Measurements from ENCODE around the gene LSM14A. TPM values are rescaled to one million over a fixed set of nuclear protein-coding genes. Genes with fewer than 3 reads are reported as not detected.

LSM14A gene
- total and polyA plus RNA-seq, 9 of the 15 experiments (the other 6 are each of a cell fraction or from before 2014, with no cell fraction given) = 19.5 to 150 (median 95.1) TPM

DNA sequence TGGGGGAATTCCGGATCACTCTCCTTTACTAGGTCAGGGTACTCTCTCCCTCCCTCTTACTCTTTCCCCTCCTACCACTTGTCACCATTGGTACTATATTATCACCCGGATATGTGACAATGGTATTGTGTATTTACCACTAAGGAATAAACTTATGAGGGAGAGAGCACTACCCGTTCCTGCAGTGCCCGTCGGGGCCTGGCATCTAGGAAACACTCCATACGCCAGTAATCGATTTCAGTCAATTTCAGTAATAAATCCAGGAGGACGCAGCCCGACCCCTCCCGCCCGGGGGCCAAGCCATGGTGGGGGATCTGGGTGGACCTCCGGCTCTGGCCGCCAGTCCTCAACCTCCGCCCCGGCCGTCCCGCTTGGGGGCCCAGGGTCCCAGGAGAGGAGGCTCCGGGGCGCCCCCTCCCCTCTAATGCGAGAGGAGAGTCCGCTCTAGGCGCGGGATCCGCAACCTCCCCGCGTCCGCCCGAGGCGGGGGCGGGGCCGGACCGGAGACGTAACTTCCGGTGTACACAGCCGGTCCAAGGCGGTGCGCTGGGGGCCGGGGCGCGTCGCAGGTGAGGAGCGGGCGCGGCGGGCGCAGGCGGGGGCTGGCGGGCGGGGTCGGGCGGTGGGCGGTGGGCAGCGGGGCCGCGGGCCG, 81.9 kb downstream of the LSM14A start, which contains the start of gene GARRE1 (continued):
- TF ChIP-seq SRF (CRISPR knock-in tag; IDR thresholded peaks at IDR 0.05) = no peak
- TF ChIP-seq TARDBP (IDR thresholded peaks at IDR 0.05) = 0 out of 2 replicates have a peak, but pooled peaks have one; percentile 24
- no peak for TF ChIP-seq ZNF57 (CRISPR knock-in tag; IDR thresholded peaks at IDR 0.05)
- no peak for TF ChIP-seq ESRRB (CRISPR knock-in tag; IDR thresholded peaks at IDR 0.05; ENCODE audit: borderline replicate concordance)
- TF ChIP-seq PHF20 (IDR thresholded peaks at IDR 0.05; ENCODE audit: partially characterized antibody) = peak; percentile 59
- TF ChIP-seq PML (IDR thresholded peaks at IDR 0.05; ENCODE audit: low read length) = peak; percentile 74; the same call in 1 of the 2 replicates
- TF ChIP-seq, protein P1, sequence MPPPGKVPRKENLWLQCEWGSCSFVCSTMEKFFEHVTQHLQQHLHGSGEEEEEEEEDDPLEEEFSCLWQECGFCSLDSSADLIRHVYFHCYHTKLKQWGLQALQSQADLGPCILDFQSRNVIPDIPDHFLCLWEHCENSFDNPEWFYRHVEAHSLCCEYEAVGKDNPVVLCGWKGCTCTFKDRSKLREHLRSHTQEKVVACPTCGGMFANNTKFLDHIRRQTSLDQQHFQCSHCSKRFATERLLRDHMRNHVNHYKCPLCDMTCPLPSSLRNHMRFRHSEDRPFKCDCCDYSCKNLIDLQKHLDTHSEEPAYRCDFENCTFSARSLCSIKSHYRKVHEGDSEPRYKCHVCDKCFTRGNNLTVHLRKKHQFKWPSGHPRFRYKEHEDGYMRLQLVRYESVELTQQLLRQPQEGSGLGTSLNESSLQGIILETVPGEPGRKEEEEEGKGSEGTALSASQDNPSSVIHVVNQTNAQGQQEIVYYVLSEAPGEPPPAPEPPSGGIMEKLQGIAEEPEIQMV (tag; conservative IDR thresholded peaks at IDR 0.05; ENCODE audit: low read depth) = 0 out of 2 replicates have a peak, but pooled peaks have one; percentile 42
- peak; percentile 91 for TF ChIP-seq SUPT5H (IDR thresholded peaks at IDR 0.05)
- TF ChIP-seq, protein P2, sequence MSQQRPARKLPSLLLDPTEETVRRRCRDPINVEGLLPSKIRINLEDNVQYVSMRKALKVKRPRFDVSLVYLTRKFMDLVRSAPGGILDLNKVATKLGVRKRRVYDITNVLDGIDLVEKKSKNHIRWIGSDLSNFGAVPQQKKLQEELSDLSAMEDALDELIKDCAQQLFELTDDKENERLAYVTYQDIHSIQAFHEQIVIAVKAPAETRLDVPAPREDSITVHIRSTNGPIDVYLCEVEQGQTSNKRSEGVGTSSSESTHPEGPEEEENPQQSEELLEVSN (IDR thresholded peaks at IDR 0.05; ENCODE audit: borderline replicate concordance in 1 of 2, extremely low read depth in 1 of 2, insufficient read depth in 1 of 2, insufficient read length in 1 of 2, low read depth in 1 of 2, low read length in 1 of 2, poor library complexity in 1 of 2, severe bottlenecking in 1 of 2) = no peak
- no peak for TF ChIP-seq TAF7 (tag; IDR thresholded peaks at IDR 0.05)
- TF ChIP-seq KDM2B (CRISPR knock-in tag; IDR thresholded peaks at IDR 0.05) = peak; percentile 41; the same call in 1 of the 2 replicates
- TF ChIP-seq DDX20 (tag; IDR thresholded peaks at IDR 0.05; ENCODE audit: low read depth) = no peak
- peak; percentile 62; the same call in 1 of the 2 replicates for TF ChIP-seq NFRKB (IDR thresholded peaks at IDR 0.05; ENCODE audit: low read depth)
- TF ChIP-seq ZBTB7A (IDR thresholded peaks at IDR 0.05; ENCODE audit: borderline replicate concordance, control insufficient read depth, low read depth, low read length) = peak; percentile 84
- no peak for TF ChIP-seq ZNF239 (CRISPR knock-in tag; IDR thresholded peaks at IDR 0.05)
- peak; percentile 78 for TF ChIP-seq PHF8 (IDR thresholded peaks at IDR 0.05; ENCODE audit: borderline replicate concordance, low read length)
- TF ChIP-seq NFIX (CRISPR knock-in tag; IDR thresholded peaks at IDR 0.05; ENCODE audit: low read depth) = no peak
- TF ChIP-seq GABPB1 (CRISPR knock-in tag; IDR thresholded peaks at IDR 0.05) = peak; percentile 91

All from K562 (cell line).